Loucy (cell line): ENCODE measurements around the gene OR8B12.

Experiments used
- H2AFZ ChIP-seq: fragments of 200-600 bp; sonication (generic); 2 replicates; pipeline ENCODE4 v1.6.0; 2016; ENCODE audit warnings: antibody characterized with exemption, mild to moderate bottlenecking, low read length, moderate library complexity
- H3F3A ChIP-seq: fragments of 200-600 bp; 2 replicates; pipeline ENCODE4 v1.6.0; 2016; ENCODE audit warnings: antibody characterized with exemption, low read depth, mild to moderate bottlenecking
- H3K27me3 ChIP-seq: fragments of 200-600 bp; sonication (generic); 2 replicates; pipeline ENCODE4 v1.6.1; 2014; ENCODE audit warnings: low read length, mild to moderate bottlenecking; ENCODE audit not compliant: insufficient read depth, poor library complexity, severe bottlenecking
- H3K36me3 ChIP-seq: fragments of 200-600 bp; sonication (generic); 2 replicates; pipeline ENCODE4 v1.6.1; 2016; ENCODE audit warnings: low read length; ENCODE audit not compliant: insufficient read depth
- H3K4me1 ChIP-seq: fragments of 200-600 bp; sonication (generic); 2 replicates; pipeline ENCODE4 v1.5.1; 2014; ENCODE audit warnings: low read length, mild to moderate bottlenecking; ENCODE audit not compliant: insufficient read depth, poor library complexity, severe bottlenecking
- H3K4me2 ChIP-seq: fragments of 200-600 bp; sonication (generic); 2 replicates; pipeline ENCODE4 v1.6.0; 2014; ENCODE audit warnings: antibody characterized with exemption, low read length, low read depth, mild to moderate bottlenecking; ENCODE audit not compliant: poor library complexity, severe bottlenecking
- H3K4me3 ChIP-seq: fragments of 200-600 bp; sonication (generic); 2 replicates; pipeline ENCODE4 v1.5.1; 2014; ENCODE audit warnings: low read length, mild to moderate bottlenecking, mixed read lengths; ENCODE audit not compliant: poor library complexity, severe bottlenecking
- H3K79me2 ChIP-seq: fragments of 200-600 bp; sonication (generic); 2 replicates; pipeline ENCODE4 v1.6.1; 2014; ENCODE audit warnings: low read length; ENCODE audit not compliant: insufficient read depth
- H3K9ac ChIP-seq: fragments of 200-600 bp; sonication (generic); 2 replicates; pipeline ENCODE4 v1.6.0; 2014; ENCODE audit warnings: mild to moderate bottlenecking, low read depth, low read length, moderate library complexity; ENCODE audit not compliant: poor library complexity, severe bottlenecking
- H3K9me2 ChIP-seq: fragments of 200-600 bp; sonication (generic); replicated peaks from 2 replicates; pipeline ENCODE4 v1.6.1; 2016; ENCODE audit warnings: low read depth, low read length, mixed read lengths
- H3K9me3 ChIP-seq: fragments of 200-600 bp; sonication (generic); 2 replicates; pipeline ENCODE4 v1.6.1; 2014; ENCODE audit warnings: mild to moderate bottlenecking, antibody characterized with exemption, low read length, low read depth; ENCODE audit not compliant: insufficient read depth
- H4K20me1 ChIP-seq: fragments of 200-600 bp; sonication (generic); 2 replicates; pipeline ENCODE4 v1.6.0; 2014; ENCODE audit warnings: antibody characterized with exemption, low read length, mild to moderate bottlenecking; ENCODE audit not compliant: insufficient read depth, poor library complexity, severe bottlenecking
- EZH2phosphoT487 ChIP-seq: fragments of 200-600 bp; IDR thresholded peaks from 2 replicates; pipeline ENCODE4 v1.6.1; 2018; ENCODE audit warnings: antibody characterized with exemption, mild to moderate bottlenecking, moderate library complexity, borderline replicate concordance
- TF ChIP-seq, protein P1 (sequence below): fragments of 200-600 bp; sonication (generic); conservative IDR thresholded peaks from 2 replicates; pipeline ENCODE4 v1.5.1; 2014; ENCODE audit warnings: mild to moderate bottlenecking, antibody characterized with exemption, low read length

Gene OR8B12

GRCh38 chr11:124577716-124578427 lies 34.4 kb upstream of the OR8B12 start:
- no peaks in the 10 kb centered on the region for H4K20me1 ChIP-seq
- H3K4me2 ChIP-seq, result no peak overlapping the region
- no peaks in the 10 kb centered on the region for H3F3A ChIP-seq
- H3K9ac ChIP-seq, result no peak overlapping the region
- H3K27me3 ChIP-seq, result no peaks in the 10 kb centered on the region
- H3K4me3 ChIP-seq, result no peak overlapping the region
- TF ChIP-seq EZH2phosphoT487, result no peak
- TF ChIP-seq, protein P1, sequence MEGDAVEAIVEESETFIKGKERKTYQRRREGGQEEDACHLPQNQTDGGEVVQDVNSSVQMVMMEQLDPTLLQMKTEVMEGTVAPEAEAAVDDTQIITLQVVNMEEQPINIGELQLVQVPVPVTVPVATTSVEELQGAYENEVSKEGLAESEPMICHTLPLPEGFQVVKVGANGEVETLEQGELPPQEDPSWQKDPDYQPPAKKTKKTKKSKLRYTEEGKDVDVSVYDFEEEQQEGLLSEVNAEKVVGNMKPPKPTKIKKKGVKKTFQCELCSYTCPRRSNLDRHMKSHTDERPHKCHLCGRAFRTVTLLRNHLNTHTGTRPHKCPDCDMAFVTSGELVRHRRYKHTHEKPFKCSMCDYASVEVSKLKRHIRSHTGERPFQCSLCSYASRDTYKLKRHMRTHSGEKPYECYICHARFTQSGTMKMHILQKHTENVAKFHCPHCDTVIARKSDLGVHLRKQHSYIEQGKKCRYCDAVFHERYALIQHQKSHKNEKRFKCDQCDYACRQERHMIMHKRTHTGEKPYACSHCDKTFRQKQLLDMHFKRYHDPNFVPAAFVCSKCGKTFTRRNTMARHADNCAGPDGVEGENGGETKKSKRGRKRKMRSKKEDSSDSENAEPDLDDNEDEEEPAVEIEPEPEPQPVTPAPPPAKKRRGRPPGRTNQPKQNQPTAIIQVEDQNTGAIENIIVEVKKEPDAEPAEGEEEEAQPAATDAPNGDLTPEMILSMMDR, result no peak
- H2AFZ ChIP-seq, result no peak overlapping the region
- H3K36me3 ChIP-seq, result no peaks in the 10 kb centered on the region
- H3K4me1 ChIP-seq, result no peaks in the 10 kb centered on the region
- no peaks in the 10 kb centered on the region for H3K9me3 ChIP-seq
- H3K79me2 ChIP-seq, result no peaks in the 10 kb centered on the region
- no peaks in the 10 kb centered on the region for H3K9me2 ChIP-seq

DNA sequence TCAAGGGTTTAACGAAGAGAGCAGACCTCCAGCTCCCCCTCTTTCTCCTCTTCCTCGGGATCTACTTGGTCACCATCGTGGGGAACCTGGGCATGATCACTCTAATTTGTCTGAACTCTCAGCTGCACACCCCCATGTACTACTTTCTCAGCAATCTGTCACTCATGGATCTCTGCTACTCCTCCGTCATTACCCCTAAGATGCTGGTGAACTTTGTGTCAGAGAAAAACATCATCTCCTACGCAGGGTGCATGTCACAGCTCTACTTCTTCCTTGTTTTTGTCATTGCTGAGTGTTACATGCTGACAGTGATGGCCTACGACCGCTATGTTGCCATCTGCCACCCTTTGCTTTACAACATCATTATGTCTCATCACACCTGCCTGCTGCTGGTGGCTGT lies 26.7 kb upstream of the OR8B12 start:
- TF ChIP-seq, protein P1, result no peak
- TF ChIP-seq EZH2phosphoT487, result no peak
- Histone ChIP-seq H3K9me3 (no peaks in the 10 kb centered on the region), H3K4me1 (no peaks in the 10 kb centered on the region), H3K9me2 (no peaks in the 10 kb centered on the region), H3K36me3 (no peaks in the 10 kb centered on the region), H4K20me1 (no peaks in the 10 kb centered on the region), H3K4me3 (no peak overlapping the region), H3K9ac (no peak overlapping the region), H3F3A (no peaks in the 10 kb centered on the region), H3K79me2 (no peaks in the 10 kb centered on the region), H3K27me3 (no peaks in the 10 kb centered on the region), H2AFZ (no peak overlapping the region), H3K4me2 (no peak overlapping the region)

DNA sequence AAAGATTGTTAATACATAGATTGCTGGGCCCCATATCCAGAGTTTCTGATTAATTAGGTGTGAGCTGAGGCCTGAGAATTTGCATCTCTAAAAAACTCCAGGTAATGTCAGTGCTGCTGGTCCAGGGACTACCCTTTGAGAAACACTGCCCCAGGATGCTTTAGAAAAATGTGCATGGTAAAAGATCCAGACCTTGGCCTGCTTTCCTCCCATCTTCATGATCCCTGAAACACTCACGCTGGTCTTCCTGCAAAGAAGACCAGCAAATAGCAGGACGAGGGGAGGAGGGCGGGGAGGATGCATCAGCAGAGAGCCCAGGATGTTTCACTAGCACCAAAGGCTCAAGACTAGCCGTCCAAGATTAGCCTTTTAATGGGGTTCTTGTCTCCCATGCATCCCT lies 26.2 kb upstream of the OR8B12 start, which contains the start of gene OR8A1:
Gene OR8A1 (plus strand): TSS at position 301 of the 400 bp plus-strand sequence. CDS start 123 bp downstream, outside the sequence.
- Histone ChIP-seq H3K79me2 (no peaks in the 10 kb centered on the region), H3K9me2 (no peaks in the 10 kb centered on the region), H3F3A (no peaks in the 10 kb centered on the region), H2AFZ (no peak within 1 kb of the TSS), H3K9me3 (no peaks in the 10 kb centered on the region), H3K4me2 (no peak within 1 kb of the TSS), H3K4me1 (no peaks in the 10 kb centered on the region), H3K36me3 (no peaks in the 10 kb centered on the region), H3K4me3 (no peak within 1 kb of the TSS), H3K9ac (no peak within 1 kb of the TSS), H3K27me3 (no peaks in the 10 kb centered on the region), H4K20me1 (no peaks in the 10 kb centered on the region)
- TF ChIP-seq, protein P1, result no peak
- no peak for TF ChIP-seq EZH2phosphoT487
